ENCODE data around the gene SLF2.
A peak's percentile ranks its signal among the peaks of the same experiment; 100 is the strongest.

SLF2 gene

GRCh38 chr10:100985336-100985735, 72.6 kb downstream of the SLF2 start:
- no peak overlapping the region for H2BK120ac ChIP-seq (ENCODE audit: insufficient read depth, low read length, poor library complexity)
- H3K79me1 ChIP-seq (ENCODE audit: low read length), result peaks cover 5% of the 10 kb centered on the region
- H3K23ac ChIP-seq (ENCODE audit: low read length), result no peak overlapping the region
- H3K36me3 ChIP-seq (ENCODE audit: control insufficient read depth in 1 of 2, insufficient read depth in 2 of 2, low read length in 2 of 2), result peaks cover 24 to 41% of the 10 kb centered on the region in 2 experiments
- no peak overlapping the region for H3K9ac ChIP-seq (ENCODE audit: low read length)
- no peaks in the 10 kb centered on the region for H3K27me3 ChIP-seq (ENCODE audit: insufficient read depth, low read length)
- no peak overlapping the region for H3K4ac ChIP-seq (ENCODE audit: low read depth, low read length)
- H3K14ac ChIP-seq (ENCODE audit: low read length), result no peak overlapping the region
- H4K8ac ChIP-seq (ENCODE audit: low read depth, low read length), result no peak overlapping the region
- H3K79me2 ChIP-seq (ENCODE audit: control insufficient read depth, insufficient read depth, low read length, poor library complexity), result peaks cover 6% of the 10 kb centered on the region
- no peak overlapping the region for H3K4me2 ChIP-seq (ENCODE audit: low read length)
- no CpG with 5 or more reads among the region's 5 CpGs for WGBS (ENCODE audit: extremely low coverage, insufficient coverage, insufficient read length)
- no peak overlapping the region for H3K18ac ChIP-seq (ENCODE audit: low read length)
- no peaks in the 10 kb centered on the region for H3K9me3 ChIP-seq (ENCODE audit: insufficient read depth, low read depth, low read length)
- peaks cover 9 to 10% of the 10 kb centered on the region in 2 experiments for H3K4me1 ChIP-seq (ENCODE audit: control insufficient read depth in 1 of 2, insufficient read depth in 2 of 2, low read length in 2 of 2)
- no peak overlapping the region for H2AK5ac ChIP-seq (ENCODE audit: low read length)
- H3K27ac ChIP-seq (ENCODE audit: low read depth, low read length), result no peak overlapping the region
- H2BK12ac ChIP-seq (ENCODE audit: low read length), result no peak overlapping the region
- H2BK5ac ChIP-seq (ENCODE audit: low read depth, low read length, poor library complexity), result no peak overlapping the region
- DNase-seq, result no peak
- no peak overlapping the region for H2AFZ ChIP-seq (ENCODE audit: insufficient read depth, low read length, poor library complexity)
- no peak overlapping the region for H3K4me3 ChIP-seq (ENCODE audit: low read depth, low read length)
- H4K12ac ChIP-seq (ENCODE audit: low read depth, low read length), result no peak overlapping the region
- no peak overlapping the region for H4K91ac ChIP-seq (ENCODE audit: low read depth, low read length)

- peak overlapping the region; percentile 96 for H3K18ac ChIP-seq (ENCODE audit: low read length)
- peaks cover 9 to 10% of the 10 kb centered on the region in 2 experiments for H3K4me1 ChIP-seq (ENCODE audit: control insufficient read depth in 1 of 2, insufficient read depth in 2 of 2, low read length in 2 of 2)
- peaks cover 30 to 45% of the 10 kb centered on the region in 2 experiments for H3K36me3 ChIP-seq (ENCODE audit: control insufficient read depth in 1 of 2, insufficient read depth in 2 of 2, low read length in 2 of 2)
- H3K4me3 ChIP-seq (ENCODE audit: low read depth, low read length), result peak overlapping the region; percentile 99
- no peaks in the 10 kb centered on the region for H3K9me3 ChIP-seq (ENCODE audit: insufficient read depth, low read depth, low read length)
- H3K79me2 ChIP-seq (ENCODE audit: control insufficient read depth, insufficient read depth, low read length, poor library complexity), result peaks cover 6% of the 10 kb centered on the region
- H3K14ac ChIP-seq (ENCODE audit: low read length), result peak overlapping the region; percentile 95
- DNase-seq, result no peak
- WGBS (ENCODE audit: extremely low coverage, insufficient coverage, insufficient read length), result no CpG with 5 or more reads among the region's 17 CpGs
- no peak overlapping the region for H3K23ac ChIP-seq (ENCODE audit: low read length)
- no peak overlapping the region for H2BK5ac ChIP-seq (ENCODE audit: low read depth, low read length, poor library complexity)
- peak overlapping the region; percentile 84 for H3K4ac ChIP-seq (ENCODE audit: low read depth, low read length)
- H3K79me1 ChIP-seq (ENCODE audit: low read length), result peaks cover 5% of the 10 kb centered on the region
- H4K12ac ChIP-seq (ENCODE audit: low read depth, low read length), result peak overlapping the region; percentile 96
- peak overlapping the region; percentile 82 for H3K4me2 ChIP-seq (ENCODE audit: low read length)
- no peak overlapping the region for H2BK120ac ChIP-seq (ENCODE audit: insufficient read depth, low read length, poor library complexity)
- H4K91ac ChIP-seq (ENCODE audit: low read depth, low read length), result peak overlapping the region; percentile 96
- H4K8ac ChIP-seq (ENCODE audit: low read depth, low read length), result peak overlapping the region; percentile 100
- peak overlapping the region; percentile 6 for H2AK5ac ChIP-seq (ENCODE audit: low read length)
- H2AFZ ChIP-seq (ENCODE audit: insufficient read depth, low read length, poor library complexity), result peak overlapping the region; percentile 96
- H3K27me3 ChIP-seq (ENCODE audit: insufficient read depth, low read length), result no peaks in the 10 kb centered on the region
- peak overlapping the region; percentile 97 for H3K9ac ChIP-seq (ENCODE audit: low read length)
- H3K27ac ChIP-seq (ENCODE audit: low read depth, low read length), result no peak overlapping the region
- H2BK12ac ChIP-seq (ENCODE audit: low read length), result no peak overlapping the region
These were observed 73.8 kb downstream of the SLF2 start for GRCh38 chr10:100986623-100986951.

GRCh38 chr10:100986952-100987684, 74.4 kb downstream of the SLF2 start, which contains the start of the genes MRPL43 and TWNK:
Gene MRPL43 (minus strand): TSS chr10:100987497. CDS start chr10:100987443, 54 bp downstream.
Gene TWNK (plus strand): TSS chr10:100987543. CDS start chr10:100988211, 668 bp downstream.
- Histone ChIP-seq H3K4me2 (ENCODE audit: low read length) (peak within 1 kb of the TSS; percentile 82), H3K79me2 (ENCODE audit: control insufficient read depth, insufficient read depth, low read length, poor library complexity) (peaks cover 6% of the 10 kb centered on the region), H3K23ac (ENCODE audit: low read length) (no peak within 1 kb of the TSS), H2BK120ac (ENCODE audit: insufficient read depth, low read length, poor library complexity) (peak within 1 kb of the TSS; percentile 86), H3K4ac (ENCODE audit: low read depth, low read length) (peak within 1 kb of the TSS; percentile 92), H4K12ac (ENCODE audit: low read depth, low read length) (peak within 1 kb of the TSS; percentile 96), H3K18ac (ENCODE audit: low read length) (peak within 1 kb of the TSS; percentile 96), H4K91ac (ENCODE audit: low read depth, low read length) (peak within 1 kb of the TSS; percentile 96), H2AK5ac (ENCODE audit: low read length) (peak within 1 kb of the TSS; percentile 6), H2AFZ (ENCODE audit: insufficient read depth, low read length, poor library complexity) (peak within 1 kb of the TSS; percentile 96), H3K36me3 (ENCODE audit: control insufficient read depth in 1 of 2, insufficient read depth in 2 of 2, low read length in 2 of 2) (peaks cover 31 to 43% of the 10 kb centered on the region in 2 experiments), H3K9me3 (ENCODE audit: insufficient read depth, low read depth, low read length) (no peaks in the 10 kb centered on the region), H4K8ac (ENCODE audit: low read depth, low read length) (peak within 1 kb of the TSS; percentile 100), H2BK5ac (ENCODE audit: low read depth, low read length, poor library complexity) (peak within 1 kb of the TSS; percentile 85), H3K9ac (ENCODE audit: low read length) (peak within 1 kb of the TSS; percentile 97), H2BK12ac (ENCODE audit: low read length) (no peak within 1 kb of the TSS), H3K27ac (ENCODE audit: low read depth, low read length) (peak within 1 kb of the TSS; percentile 77), H3K4me1 (ENCODE audit: control insufficient read depth in 1 of 2, insufficient read depth in 2 of 2, low read length in 2 of 2) (peaks cover 9 to 10% of the 10 kb centered on the region in 2 experiments), H3K4me3 (ENCODE audit: low read depth, low read length) (peak within 1 kb of the TSS; percentile 99), H3K27me3 (ENCODE audit: insufficient read depth, low read length) (no peaks in the 10 kb centered on the region), H3K79me1 (ENCODE audit: low read length) (peaks cover 5% of the 10 kb centered on the region), H3K14ac (ENCODE audit: low read length) (peak within 1 kb of the TSS; percentile 95)
- no CpG with 5 or more reads among the region's 75 CpGs for WGBS (ENCODE audit: extremely low coverage, insufficient coverage, insufficient read length)
- peak; percentile 80 to 85 for DNase-seq

- Histone ChIP-seq H4K12ac (ENCODE audit: low read depth, low read length) (no peak overlapping the region), H3K4ac (ENCODE audit: low read depth, low read length) (peak overlapping the region; percentile 22), H4K91ac (ENCODE audit: low read depth, low read length) (peak overlapping the region; percentile 22), H3K36me3 (ENCODE audit: control insufficient read depth in 1 of 2, insufficient read depth in 2 of 2, low read length in 2 of 2) (peaks cover 31 to 43% of the 10 kb centered on the region in 2 experiments), H2BK12ac (ENCODE audit: low read length) (no peak overlapping the region), H3K27me3 (ENCODE audit: insufficient read depth, low read length) (no peaks in the 10 kb centered on the region), H3K23ac (ENCODE audit: low read length) (no peak overlapping the region), H3K9ac (ENCODE audit: low read length) (peak overlapping the region; percentile 44), H3K79me1 (ENCODE audit: low read length) (peaks cover 5% of the 10 kb centered on the region), H3K9me3 (ENCODE audit: insufficient read depth, low read depth, low read length) (no peaks in the 10 kb centered on the region), H3K14ac (ENCODE audit: low read length) (peak overlapping the region; percentile 21), H3K4me2 (ENCODE audit: low read length) (peak overlapping the region; percentile 82), H2AFZ (ENCODE audit: insufficient read depth, low read length, poor library complexity) (peak overlapping the region; percentile 96), H2BK5ac (ENCODE audit: low read depth, low read length, poor library complexity) (no peak overlapping the region), H3K4me3 (ENCODE audit: low read depth, low read length) (peak overlapping the region; percentile 99), H3K27ac (ENCODE audit: low read depth, low read length) (no peak overlapping the region), H4K8ac (ENCODE audit: low read depth, low read length) (peak overlapping the region; percentile 100), H3K79me2 (ENCODE audit: control insufficient read depth, insufficient read depth, low read length, poor library complexity) (peaks cover 6% of the 10 kb centered on the region), H3K4me1 (ENCODE audit: control insufficient read depth in 1 of 2, insufficient read depth in 2 of 2, low read length in 2 of 2) (peaks cover 9 to 10% of the 10 kb centered on the region in 2 experiments), H2AK5ac (ENCODE audit: low read length) (no peak overlapping the region), H3K18ac (ENCODE audit: low read length) (peak overlapping the region; percentile 15), H2BK120ac (ENCODE audit: insufficient read depth, low read length, poor library complexity) (no peak overlapping the region)
- DNase-seq, result no peak
- WGBS (ENCODE audit: extremely low coverage, insufficient coverage, insufficient read length), result no CpG with 5 or more reads among the region's 15 CpGs
These were observed 74.9 kb downstream of the SLF2 start for GRCh38 chr10:100987685-100988049.
